ENCODE data around the gene FHIT.

The FHIT gene

DNA sequence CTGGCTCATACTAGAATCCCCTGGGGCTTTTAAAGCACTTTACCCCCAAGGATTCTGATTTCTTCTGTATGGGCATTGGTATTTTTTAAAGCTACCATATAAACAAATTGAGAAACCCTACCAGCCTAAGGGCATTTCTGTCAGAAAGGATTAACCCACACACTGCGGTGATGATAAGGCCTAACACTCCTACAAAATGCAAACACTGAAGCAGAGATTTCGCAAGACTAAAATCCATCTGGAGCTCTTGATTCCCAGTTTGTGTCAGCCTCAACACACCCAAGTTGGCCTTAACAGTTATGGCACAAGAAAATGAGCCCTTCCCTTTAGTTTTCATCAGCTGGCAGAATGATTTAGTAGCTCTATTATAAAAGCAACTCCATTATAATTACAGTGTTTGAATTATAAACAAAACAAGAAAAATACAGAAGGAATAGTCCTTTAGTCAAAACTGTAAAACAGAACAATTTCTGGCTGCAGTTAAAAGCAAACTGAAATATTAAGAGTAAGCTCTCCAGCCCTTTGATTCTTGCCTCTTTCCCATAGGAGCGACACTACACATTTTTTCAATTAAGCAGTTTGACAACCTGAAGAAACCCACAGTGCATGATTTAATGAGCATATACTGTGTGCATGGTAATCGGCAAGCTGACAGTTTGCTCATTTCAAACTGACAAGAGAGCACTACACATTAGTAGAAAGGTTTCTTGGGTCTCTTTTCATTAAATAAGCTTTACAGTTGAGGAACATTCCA, 441.2 kb downstream of the FHIT start:
- no peak overlapping the region for H3K4me3 ChIP-seq
- peak overlapping the region in 1 of 21 experiments; percentile 1 for H3K27ac ChIP-seq

DNA sequence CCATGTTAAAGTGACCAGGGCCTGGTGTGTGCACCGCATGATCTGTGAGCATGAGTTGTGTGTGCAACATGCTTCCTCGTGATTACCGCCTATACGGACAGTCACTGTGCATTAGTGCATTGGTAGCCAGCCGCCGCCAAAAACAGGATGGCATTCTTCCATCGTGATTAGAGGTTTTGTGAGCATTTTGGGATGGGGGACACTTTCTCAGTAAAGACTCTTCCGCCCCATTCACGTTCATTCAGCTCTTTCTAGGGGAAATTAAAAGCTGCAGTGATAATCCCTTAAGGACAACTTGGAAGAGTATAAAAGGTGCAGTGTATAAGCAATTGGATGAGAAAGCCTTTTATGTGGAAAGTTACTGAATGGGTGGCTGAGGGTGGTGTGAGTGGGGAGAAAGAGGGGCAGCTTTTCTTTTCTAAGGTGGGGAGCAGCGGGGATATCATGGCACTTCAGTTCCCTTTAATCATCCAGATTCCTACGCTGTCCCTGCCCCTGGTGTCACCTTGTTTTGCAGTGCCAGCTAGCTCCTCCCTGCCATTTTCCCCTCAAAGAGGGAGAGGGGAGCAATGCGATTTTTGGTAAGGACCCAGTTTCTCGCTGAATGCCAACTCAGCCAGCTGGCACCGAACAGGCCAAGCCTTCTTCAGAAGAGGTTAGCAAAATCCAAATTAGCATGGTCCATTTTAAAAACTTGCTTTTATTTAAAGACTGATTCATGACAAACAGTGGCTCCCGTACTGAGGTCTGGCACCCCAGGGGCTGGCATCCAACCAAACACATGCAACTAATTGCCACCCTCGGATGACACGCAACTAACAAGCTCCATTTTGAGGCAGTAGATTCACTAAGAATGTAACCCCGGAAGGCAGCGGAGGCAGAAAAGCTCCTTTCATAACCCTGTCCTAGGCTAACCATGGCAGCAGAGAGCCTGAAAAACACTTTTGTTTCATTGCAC, 447.8 kb downstream of the FHIT start:
- Histone ChIP-seq H3K4me3 (no peak overlapping the region), H3K27ac (no peak overlapping the region)

DNA sequence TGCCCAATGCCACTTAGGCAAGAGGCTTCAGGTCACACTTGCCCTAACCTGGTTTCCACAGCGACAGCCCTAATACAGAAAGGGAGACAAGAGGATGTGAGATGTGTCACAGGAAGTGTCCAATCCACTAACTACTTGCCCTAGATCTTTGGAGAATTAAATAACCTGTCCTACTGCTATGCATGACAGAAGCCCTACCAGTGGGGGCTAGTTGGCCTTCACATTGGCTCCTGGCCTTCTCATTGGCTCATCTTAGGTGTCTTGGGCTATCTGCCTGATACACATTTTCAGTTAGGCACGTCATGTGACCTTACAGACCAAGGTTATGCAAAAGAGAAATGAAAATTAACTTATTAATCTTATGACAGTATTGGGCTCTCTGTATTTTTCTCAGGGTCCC, 449.9 kb downstream of the FHIT start:
- Histone ChIP-seq H3K4me3 (no peak overlapping the region), H3K27ac (no peak overlapping the region)

DNA sequence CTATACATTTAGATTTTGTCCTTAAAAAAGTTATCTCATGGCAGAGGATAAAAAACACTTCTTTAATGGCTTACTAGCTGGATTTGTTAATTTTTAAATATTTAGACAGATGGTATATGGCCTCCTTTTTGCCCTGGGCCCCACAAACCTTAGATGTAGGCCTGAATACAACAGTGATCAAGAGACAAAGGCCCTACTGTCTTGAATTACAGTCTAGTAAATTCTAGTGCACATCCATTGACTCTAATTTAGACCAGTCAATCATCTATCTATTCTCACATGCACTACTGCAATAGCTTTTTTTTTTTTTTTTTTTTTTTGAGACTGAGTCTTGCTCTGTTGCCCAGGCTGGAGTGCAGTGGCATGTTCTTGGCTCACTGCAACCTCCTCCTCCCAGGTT, 452.8 kb downstream of the FHIT start:
- no peak overlapping the region for H3K4me3 ChIP-seq
- H3K27ac ChIP-seq, result no peak overlapping the region

DNA sequence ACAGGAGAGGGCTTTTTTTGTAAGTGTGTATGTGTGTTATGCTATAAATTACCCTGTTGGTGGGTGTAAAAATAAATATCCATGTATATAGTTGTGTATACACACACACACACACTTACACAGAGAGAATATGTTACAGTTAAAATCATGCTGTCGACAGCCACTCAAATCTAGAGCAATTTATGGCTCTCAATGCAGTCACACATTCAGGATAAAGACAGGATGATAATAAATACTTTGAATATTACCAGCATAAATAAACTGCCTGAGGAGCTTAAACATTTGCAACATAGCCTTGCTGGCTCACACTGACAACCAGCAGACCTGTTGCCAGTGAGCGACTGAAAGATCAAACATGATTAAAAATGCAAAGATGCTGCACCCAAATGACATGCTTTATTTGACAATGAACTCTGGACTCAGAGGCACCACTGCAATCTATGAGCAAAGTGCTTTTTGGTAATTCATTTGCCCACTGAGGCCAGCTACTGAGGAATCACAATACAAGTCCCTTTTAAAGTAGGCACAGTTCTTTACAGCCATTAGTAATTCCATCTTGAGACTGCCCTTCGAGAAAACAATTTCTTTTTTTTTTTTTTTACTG, 458.9 kb downstream of the FHIT start:
- no peak overlapping the region for H3K27ac ChIP-seq
- no peak overlapping the region for H3K4me3 ChIP-seq

DNA sequence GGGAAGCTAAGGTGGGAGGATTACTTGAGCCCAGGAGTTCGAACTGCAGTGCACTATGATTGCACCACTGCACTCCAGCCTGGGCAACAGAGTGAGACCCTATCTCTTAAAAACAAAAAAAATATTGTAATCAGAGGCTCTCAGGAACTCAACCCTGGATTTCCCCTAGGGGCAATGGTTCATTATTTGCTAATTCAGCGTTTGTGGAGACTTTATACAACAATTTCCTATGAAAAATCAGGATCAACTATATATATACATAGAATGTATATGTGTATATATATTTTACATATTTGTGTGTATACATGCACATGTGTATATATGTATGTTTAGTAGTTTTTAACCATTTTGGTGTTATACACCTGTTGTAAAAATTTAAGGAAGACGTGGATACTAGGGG, 463.1 kb downstream of the FHIT start:
- Histone ChIP-seq H3K27ac (no peak overlapping the region), H3K4me3 (no peak overlapping the region)

DNA sequence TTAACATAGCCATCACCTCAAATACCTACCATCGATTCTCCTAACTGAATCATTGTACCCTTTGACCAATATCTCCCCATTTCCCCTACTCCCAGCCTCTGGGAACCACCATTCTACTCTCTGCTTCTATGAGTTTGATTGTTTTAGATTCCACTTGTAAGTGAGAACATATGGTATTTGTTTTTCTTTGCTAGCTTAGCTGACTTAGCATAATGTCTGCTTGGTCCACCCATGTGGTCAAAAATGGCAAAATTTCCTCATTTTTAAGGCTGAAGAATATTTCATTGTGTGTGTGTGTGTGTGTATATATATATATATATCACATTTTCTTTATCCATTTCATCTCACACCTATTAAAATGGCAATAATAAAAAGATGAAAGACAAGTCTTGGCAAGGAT, 469.3 kb downstream of the FHIT start:
- no peak overlapping the region for H3K27ac ChIP-seq
- H3K4me3 ChIP-seq, result no peak overlapping the region

DNA sequence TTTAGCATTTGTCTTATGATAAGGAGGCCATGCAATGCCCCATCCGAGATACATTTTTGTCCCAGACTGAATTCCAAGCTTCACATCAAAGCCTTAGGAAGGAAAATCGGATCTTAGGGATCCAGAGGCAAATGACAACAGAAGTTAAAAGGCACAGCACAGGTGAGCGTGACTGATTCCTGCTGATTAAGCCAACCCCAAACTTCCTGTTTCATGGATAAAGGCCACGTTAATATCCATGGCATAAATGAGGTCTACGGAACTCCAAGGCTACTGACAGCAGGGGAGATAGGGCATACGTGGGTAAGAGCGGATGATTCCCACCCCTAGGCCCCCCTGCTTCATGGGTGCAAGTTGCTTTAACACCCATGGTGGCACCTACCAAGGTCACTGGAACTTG, 471.6 kb downstream of the FHIT start:
- H3K4me3 ChIP-seq, result no peak overlapping the region

DNA sequence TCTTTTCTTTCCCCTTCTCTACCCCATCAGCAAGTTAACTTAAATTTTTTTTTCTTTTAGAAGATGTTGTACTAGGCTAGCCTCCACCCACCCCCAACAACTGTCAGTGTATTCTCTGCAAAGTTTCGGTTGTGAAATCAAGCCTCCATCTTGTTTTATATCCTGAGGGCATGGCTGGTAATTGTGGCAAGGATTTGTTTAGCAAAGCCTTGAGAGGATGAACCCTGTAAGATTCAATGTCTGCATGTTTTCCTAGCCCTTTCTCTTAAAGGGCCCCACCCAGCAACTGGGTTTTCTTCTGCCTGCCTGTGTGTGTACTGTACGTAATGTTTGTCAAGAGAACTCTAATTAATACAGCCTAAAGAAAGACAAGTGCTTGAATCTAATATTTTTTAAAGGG, 475.3 kb downstream of the FHIT start:
- no peak overlapping the region for H3K27ac ChIP-seq

More for the DNA sequence above, 471.6 kb downstream of the FHIT start:
- H3K27ac ChIP-seq, result no peak overlapping the region

DNA sequence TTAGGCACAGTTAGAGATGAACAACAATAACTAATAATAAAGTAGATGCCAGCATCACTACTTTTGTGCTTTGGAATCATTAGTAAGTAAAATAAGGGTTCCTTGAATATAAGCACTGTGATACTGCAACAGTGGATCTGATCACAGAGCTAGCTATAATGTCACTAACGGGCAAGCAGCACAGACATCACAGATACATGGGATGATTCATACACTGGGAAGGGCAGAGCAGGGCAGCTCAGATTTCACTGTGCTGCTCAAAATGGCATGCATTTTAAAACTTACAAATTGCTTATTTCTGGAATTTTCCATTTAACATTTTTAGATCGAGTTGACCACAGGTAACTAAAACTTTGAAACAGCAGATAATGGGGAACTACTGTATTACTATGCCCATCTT, 476.6 kb downstream of the FHIT start:
- no peak overlapping the region for H3K27ac ChIP-seq
- H3K4me3 ChIP-seq, result no peak overlapping the region

More for the DNA sequence above, 475.3 kb downstream of the FHIT start:
- H3K4me3 ChIP-seq, result peak overlapping the region in 1 of 7 experiments; percentile 22

DNA sequence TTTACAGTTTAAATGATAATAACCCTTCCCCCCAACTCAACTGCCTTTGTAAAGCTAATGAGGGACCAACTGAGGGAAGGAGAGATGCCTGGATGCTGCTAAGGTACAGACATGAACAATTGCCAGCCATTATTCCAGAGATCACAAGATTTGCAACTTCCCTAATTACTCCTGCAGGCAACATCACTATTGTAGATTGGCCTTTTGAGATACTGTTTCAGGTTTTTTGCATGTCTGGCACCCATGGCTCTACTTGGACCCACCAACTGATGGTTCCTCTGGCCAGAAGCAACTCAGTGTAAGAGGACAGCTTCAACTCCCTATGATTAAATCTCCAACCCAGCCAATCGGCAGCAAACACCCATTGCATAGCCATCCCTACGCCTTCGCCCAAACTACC, 478.7 kb downstream of the FHIT start:
- H3K4me3 ChIP-seq, result no peak overlapping the region
- no peak overlapping the region for H3K27ac ChIP-seq

DNA sequence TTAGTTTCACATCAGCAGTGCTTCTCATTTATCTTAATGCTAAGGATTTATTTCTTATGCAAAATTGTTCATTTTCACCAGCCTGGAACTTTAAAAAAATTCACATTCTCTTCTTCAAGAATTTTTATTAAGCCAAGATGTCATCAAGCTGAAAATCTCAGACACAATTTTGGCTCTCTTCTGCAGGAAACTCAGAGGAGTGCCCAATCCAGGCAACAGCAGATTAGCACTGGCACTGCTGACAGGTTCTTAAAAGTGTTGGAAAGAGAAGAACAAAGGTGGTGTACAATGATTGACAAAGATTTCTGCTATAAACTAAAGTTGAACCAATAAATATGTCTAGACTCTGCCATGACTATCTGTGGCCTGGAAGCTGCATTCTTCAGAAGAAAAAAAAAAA, 479.5 kb downstream of the FHIT start:
- Histone ChIP-seq H3K27ac (no peak overlapping the region), H3K4me3 (no peak overlapping the region)

DNA sequence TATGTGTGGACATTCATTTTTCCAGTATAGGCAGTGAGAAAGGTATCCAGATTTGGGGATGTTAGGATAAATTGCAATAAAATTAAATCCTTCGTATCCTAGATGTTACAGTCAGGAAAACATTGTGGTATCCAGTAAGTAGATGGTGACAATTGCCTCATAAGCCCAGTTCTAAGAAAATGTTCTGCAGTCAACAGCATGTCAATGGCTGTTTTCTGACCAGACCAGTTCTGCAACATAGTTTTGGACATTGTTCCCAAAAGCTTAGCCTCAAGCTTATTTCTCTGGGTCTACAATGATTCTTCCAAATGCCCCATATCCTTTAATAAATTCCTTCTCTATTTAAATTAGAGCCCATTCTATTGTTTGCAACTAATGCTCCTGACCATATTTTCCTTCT, 480.7 kb downstream of the FHIT start:
- no peak overlapping the region for H3K27ac ChIP-seq
- H3K4me3 ChIP-seq, result no peak overlapping the region

DNA sequence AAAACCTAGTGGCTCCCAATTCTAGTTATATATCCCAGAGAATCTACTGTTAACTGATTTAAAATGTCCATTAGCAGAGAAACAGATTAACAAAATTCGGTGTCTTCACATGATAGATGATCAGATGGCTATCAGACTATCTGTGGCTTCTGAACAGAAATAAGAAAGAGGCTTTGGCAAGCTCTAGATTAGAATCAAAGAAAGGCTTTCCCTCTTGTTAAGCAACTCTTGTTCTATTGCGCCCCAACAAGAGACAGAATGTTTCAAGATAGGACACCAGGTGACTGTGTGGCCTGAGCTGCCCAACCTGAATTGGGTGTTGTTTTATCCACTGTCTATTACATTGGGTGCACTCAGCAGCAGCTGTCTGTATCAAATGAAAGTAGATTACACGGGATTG, 483.7 kb downstream of the FHIT start:
- no peak overlapping the region for H3K27ac ChIP-seq
- H3K4me3 ChIP-seq, result no peak overlapping the region

DNA sequence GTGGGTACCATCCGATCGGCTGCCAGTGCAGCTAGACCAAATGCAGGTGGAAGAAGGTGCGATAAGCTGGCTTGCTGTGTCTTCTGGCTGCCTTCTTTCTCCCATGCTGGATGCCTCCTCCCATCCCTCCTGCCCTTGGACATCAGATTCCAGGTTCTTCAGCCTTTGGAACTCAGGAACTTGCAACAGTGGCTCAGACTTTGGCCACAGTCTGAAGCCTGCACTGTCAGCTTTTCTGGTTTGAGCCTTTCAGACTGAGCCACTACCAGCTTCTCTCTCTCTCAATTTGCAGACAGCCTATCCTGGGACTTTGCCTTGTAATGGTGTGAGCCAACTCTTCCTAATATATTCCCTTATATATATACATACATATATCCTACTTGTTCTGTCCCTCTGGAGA, 485.5 kb downstream of the FHIT start:
- no peak overlapping the region for H3K27ac ChIP-seq
- no peak overlapping the region for H3K4me3 ChIP-seq

DNA sequence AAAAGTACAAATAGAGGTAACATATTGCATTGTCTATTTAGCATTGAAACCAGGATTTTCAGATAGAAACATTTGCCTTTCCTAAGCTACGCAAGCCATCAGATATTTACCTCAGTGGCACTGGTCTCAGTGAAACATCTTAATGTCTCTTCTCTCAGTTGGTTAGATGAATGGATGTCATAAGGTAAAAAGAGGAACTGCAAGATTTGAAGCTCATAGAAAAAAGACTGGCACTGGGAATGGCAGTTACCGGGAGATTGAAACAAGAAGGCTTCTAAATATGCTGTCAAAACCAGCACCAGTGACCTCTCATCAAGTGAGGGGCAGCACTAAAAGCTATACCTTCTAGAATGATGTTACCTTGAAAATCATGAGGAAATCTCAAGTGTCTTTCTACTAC, 486.4 kb downstream of the FHIT start:
- H3K27ac ChIP-seq, result no peak overlapping the region
- H3K4me3 ChIP-seq, result no peak overlapping the region

DNA sequence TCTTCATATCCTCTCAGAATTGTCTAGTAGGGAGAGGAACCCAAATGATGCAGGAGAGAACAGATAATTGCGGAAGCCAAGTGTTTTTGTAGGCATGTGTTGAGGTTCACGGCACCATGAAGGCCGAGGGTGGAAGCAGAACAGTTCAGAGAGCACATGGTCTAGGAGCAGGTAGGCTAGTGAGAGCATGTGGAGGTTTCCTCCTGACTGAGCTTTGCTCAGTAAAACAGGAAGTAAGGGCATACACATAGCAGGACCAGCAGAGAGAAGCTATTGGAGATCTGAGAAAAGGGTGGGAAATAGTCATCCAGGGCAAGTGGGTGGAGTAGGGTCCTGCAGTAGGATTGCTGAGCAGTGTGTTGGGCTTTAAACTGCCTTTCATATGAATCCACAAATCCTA, 491.1 kb downstream of the FHIT start:
- Histone ChIP-seq H3K27ac (no peak overlapping the region), H3K4me3 (no peak overlapping the region)

DNA sequence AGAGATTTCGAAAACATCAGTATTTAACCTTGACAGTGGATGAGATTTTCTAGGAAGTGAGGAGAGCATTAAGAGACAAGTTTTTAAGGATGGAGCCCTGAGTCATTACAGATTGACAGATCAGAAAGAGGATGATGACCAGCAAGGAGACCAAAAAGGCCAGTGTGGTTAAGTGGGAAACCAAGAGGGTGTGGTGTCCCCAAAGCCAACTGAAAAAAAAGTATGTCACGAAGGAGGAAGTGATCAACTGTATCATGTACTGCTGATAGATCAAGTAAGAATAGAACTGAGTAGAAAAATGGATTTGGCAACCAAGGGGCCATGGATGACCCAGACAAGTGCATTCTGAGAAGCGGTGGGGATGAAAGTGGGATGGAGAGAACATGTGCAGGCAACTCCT, 491.8 kb downstream of the FHIT start:
- Histone ChIP-seq H3K27ac (no peak overlapping the region), H3K4me3 (no peak overlapping the region)

DNA sequence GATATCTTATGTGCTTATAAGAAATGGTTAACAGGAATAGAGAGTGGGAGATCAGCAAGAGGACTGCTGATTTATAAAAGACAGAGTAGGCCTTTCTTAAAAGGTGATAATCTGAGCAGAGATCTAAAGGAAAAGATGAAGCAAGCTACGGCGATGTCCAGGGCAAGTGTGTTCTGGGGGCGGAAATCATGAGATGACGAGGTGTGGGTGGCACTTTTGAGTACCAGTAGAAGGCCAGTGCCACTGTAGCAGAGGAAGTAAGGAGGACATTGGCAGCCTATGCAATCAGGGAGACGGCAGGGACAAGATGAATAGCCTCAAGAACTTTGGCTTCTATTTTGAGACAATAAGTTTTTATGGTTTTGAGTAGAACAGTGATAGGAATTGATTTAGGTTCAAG, 492.4 kb downstream of the FHIT start:
- Histone ChIP-seq H3K4me3 (no peak overlapping the region), H3K27ac (no peak overlapping the region)

DNA sequence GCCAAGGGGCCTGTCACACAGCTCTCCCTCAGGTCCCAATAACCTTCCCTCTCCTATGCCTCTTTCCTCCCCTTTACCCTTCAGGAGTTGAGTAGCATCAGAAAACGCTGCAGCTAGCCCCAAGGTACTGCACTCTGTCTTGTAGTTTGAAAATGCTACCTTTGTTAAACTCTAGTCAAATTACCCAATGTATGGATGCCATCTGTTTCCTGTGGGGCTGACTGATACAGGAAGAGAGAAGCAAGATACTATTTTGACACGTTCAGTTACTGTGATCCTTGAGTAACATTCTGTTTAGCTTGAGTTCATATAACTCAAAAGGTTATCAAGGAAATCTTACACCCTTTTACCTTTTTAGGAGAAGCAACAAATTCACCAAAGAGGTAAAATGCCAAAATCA, 493.1 kb downstream of the FHIT start:
- peak overlapping the region in 1 of 21 experiments; percentile 33 for H3K27ac ChIP-seq
- no peak overlapping the region for H3K4me3 ChIP-seq

DNA sequence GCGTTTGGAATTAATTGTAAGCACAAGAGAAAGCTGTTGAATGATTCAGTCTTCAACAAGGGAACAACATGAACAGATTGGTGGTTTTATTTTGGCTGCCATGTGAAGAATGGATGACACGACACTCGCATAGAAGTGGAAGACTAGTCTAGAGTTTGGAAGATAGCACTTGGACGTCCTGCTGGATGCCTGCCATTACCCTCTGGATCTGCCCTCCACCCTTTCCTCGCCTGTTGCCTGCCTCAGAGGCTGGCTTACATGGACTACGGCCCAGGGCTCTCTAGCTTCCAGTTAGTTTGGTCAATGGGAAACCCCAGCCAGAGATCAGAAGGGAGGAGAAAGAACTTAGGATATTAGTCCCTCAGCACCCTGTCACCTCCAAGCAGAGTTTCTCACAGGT, 493.5 kb downstream of the FHIT start:
- H3K4me3 ChIP-seq, result no peak overlapping the region
- peak overlapping the region in 1 of 21 experiments; percentile 33 for H3K27ac ChIP-seq
